K562 (cell line): ENCODE results near the gene LBHD2. TPM values are rescaled to one million over a fixed set of nuclear protein-coding genes. Genes with fewer than 3 reads are reported as not detected.
A peak's percentile ranks its signal among the peaks of the same experiment; 100 is the strongest.

Experiments used
- ATF7 ChIP-seq: fragments of 450-650 bp; IDR thresholded peaks from 2 replicates; pipeline ENCODE4 v1.7.1; 2014; ENCODE audit warnings: mild to moderate bottlenecking, moderate library complexity
- CHD1 ChIP-seq: fragments of 200-600 bp; sonication (generic); IDR thresholded peaks from one replicate; pipeline ENCODE4 v1.6.1; 2012; ENCODE audit warnings: mild to moderate bottlenecking, moderate library complexity, low read length, inconsistent platforms
- FIP1L1 ChIP-seq: fragments of 200-400 bp; formaldehyde crosslinking; IDR thresholded peaks from 2 replicates; pipeline ENCODE4 v1.6.1; 2018; ENCODE audit warnings: mild to moderate bottlenecking, low read depth, low read length; ENCODE audit not compliant: poor library complexity, severe bottlenecking
- PCBP1 ChIP-seq: fragments of 200-400 bp; formaldehyde crosslinking; IDR thresholded peaks from 2 replicates; pipeline ENCODE4 v1.6.1; 2018; ENCODE audit warnings: mild to moderate bottlenecking, low read depth, low read length; ENCODE audit not compliant: poor library complexity, severe bottlenecking
- POLR2G ChIP-seq: fragments of 200-400 bp; formaldehyde crosslinking; IDR thresholded peaks from 2 replicates; pipeline ENCODE4 v1.6.1; 2017; ENCODE audit warnings: low read depth, mild to moderate bottlenecking, antibody characterized with exemption, low read length, moderate library complexity
- RBFOX2 ChIP-seq: fragments of 200-400 bp; formaldehyde crosslinking; IDR thresholded peaks from 2 replicates; pipeline ENCODE4 v1.6.1; 2017; ENCODE audit warnings: low read depth, mild to moderate bottlenecking, low read length, moderate library complexity
- REST ChIP-seq, 2 experiments: fragments of 450-650 bp; formaldehyde crosslinking in 1 of 2; IDR thresholded peaks; 2 replicates each; pipeline versions ENCODE4 v1.4.0 to v1.6.1; 2014 to 2020; ENCODE audit warnings: mild to moderate bottlenecking in 2 of 2, borderline replicate concordance in 1 of 2, low read depth in 1 of 2
- RNF219 ChIP-seq: fragments of 250-450 bp; sonication (Bioruptor Pico); IDR thresholded peaks from 2 replicates; pipeline ENCODE4 v1.5.0; 2022; ENCODE audit warnings: mild to moderate bottlenecking
- SMC3 ChIP-seq: conservative IDR thresholded peaks from 2 replicates; pipeline ENCODE4 v1.6.1; 2011; ENCODE audit warnings: low read depth, low read length, improper control_type of control experiment; ENCODE audit not compliant: insufficient read depth
- ZBTB49 ChIP-seq: sonication (generic); formaldehyde crosslinking; IDR thresholded peaks from 2 replicates; pipeline ENCODE4 v1.8.0; 2022; ENCODE audit warnings: missing genetic modification reagents, mild to moderate bottlenecking, borderline replicate concordance
- ZNF140 ChIP-seq: fragments of 250-450 bp; sonication (Bioruptor Pico); IDR thresholded peaks from 2 replicates; pipeline ENCODE4 v1.8.0; 2021; ENCODE audit warnings: moderate library complexity, mild to moderate bottlenecking, inconsistent platforms
- ZNF146 ChIP-seq: IDR thresholded peaks from one replicate; pipeline ENCODE4 v1.6.1; 2018; ENCODE audit warnings: missing compliant biosample characterization; ENCODE audit not compliant: unreplicated experiment
- ZNF445 ChIP-seq: fragments of 250-450 bp; sonication (Bioruptor Pico); IDR thresholded peaks from 2 replicates; pipeline ENCODE4 v1.4.0; 2020; ENCODE audit warnings: low read depth, mild to moderate bottlenecking, moderate library complexity
- polyA plus RNA-seq, 8 experiments: library from polyadenylated mRNA; depleted of rRNA in 4 of 8; stranded (reverse) in 5 of 8; unstranded in 3 of 8; fragments of >200 nt; fragmentation: Nextera tagmentation in 2 of 8; fragmentation: Illumina TruSeq in 1 of 8; extraction: Ambion mirVana in 2 of 8; extraction: Trizol in 1 of 8; gene quantifications; 2 replicates each; pipeline versions ENCODE4 v1.2.1 to v1.2.3, GENCODE V29; 2011 to 2014; ENCODE audit warnings: inconsistent platforms in 1 of 8, missing spikeins in 1 of 8
- total RNA-seq, 7 experiments: library from RNA; depleted of rRNA in 6 of 7; stranded (reverse); fragments of >200 nt in 6 of 7; fragmentation: Illumina TruSeq in 2 of 7; extraction: Trizol in 2 of 7; gene quantifications; 2 replicates each; pipeline versions ENCODE4 v1.2.1 to v1.2.3, GENCODE V29; 2011 to 2021; ENCODE audit warnings: low replicate concordance in 1 of 7

The LBHD2 gene
- total and polyA plus RNA-seq, 9 of the 15 experiments (the other 6 are each of a cell fraction or from before 2014, with no cell fraction given) = not detected

- TF ChIP-seq PCBP1 (peak; percentile 6), RBFOX2 (peak; percentile 57), SMC3 (0 out of 2 replicates have a peak, but pooled peaks have one; percentile 6), ZNF445 (CRISPR knock-in tag) (no peak), FIP1L1 (peak; percentile 59), RNF219 (CRISPR knock-in tag) (no peak), POLR2G (peak; percentile 29), ZBTB49 (CRISPR knock-in tag) (no peak), ZNF140 (no peak), ATF7 (no peak), REST (IDR thresholded peaks at IDR 0.05; ENCODE audit: borderline replicate concordance) (0 out of 2 replicates have a peak, but pooled peaks have one; percentile 7), REST (CRISPR knock-in tag; IDR thresholded peaks at IDR 0.05; ENCODE audit: low read depth) (no peak), ZNF146 (CRISPR knock-in tag) (no peak), CHD1 (peak; percentile 42)
Measured at GRCh38 chr14:103123634-103124500, 39.9 kb downstream of the LBHD2 start (continued).
